GM23338 (cell line): ENCODE measurements around the gene UMODL1.

ENCODE experiments used
- POLR2AphosphoS5 ChIP-seq: IDR thresholded peaks from 2 replicates; pipeline ENCODE4 v1.6.1; 2016; ENCODE audit warnings: antibody characterized with exemption, low read depth
- TF ChIP-seq, protein P1 (sequence below), 2 experiments: fragments of 200-600 bp in 1 of 2; sonication (generic) in 1 of 2; conservative IDR thresholded peaks; 2 replicates each; pipeline versions ENCODE4 v1.5.1 to v1.6.1; 2016 to 2017; ENCODE audit warnings: antibody characterized with exemption in 2 of 2, low read depth in 2 of 2, mild to moderate bottlenecking in 2 of 2, moderate library complexity in 1 of 2

DNA sequence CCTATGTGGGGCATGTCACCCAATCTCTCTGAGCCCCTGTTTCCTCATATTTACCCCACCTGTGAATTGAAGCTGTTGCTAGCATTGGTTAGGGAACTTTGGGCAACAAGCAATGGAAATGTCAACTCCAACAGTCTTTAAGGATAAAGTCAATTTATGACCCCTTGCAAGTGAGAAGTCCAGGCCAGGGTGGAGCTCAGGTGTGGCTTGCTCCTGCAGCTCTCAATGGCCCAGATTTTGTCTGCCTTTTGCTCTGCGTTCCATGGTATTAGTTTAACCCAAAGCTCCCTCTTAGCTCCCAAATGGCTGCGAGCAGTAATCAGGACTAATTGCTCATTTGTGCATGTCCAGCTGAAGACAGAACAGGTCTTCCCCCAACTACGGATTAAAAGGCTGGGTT lies 77.5 kb downstream of the UMODL1 start:
- TF ChIP-seq, protein P1, sequence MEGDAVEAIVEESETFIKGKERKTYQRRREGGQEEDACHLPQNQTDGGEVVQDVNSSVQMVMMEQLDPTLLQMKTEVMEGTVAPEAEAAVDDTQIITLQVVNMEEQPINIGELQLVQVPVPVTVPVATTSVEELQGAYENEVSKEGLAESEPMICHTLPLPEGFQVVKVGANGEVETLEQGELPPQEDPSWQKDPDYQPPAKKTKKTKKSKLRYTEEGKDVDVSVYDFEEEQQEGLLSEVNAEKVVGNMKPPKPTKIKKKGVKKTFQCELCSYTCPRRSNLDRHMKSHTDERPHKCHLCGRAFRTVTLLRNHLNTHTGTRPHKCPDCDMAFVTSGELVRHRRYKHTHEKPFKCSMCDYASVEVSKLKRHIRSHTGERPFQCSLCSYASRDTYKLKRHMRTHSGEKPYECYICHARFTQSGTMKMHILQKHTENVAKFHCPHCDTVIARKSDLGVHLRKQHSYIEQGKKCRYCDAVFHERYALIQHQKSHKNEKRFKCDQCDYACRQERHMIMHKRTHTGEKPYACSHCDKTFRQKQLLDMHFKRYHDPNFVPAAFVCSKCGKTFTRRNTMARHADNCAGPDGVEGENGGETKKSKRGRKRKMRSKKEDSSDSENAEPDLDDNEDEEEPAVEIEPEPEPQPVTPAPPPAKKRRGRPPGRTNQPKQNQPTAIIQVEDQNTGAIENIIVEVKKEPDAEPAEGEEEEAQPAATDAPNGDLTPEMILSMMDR (conservative IDR thresholded peaks at IDR 0.05; ENCODE audit: low read depth in 2 of 2) = no peak
- no peak for TF ChIP-seq POLR2AphosphoS5
